B cell (primary cell): Measurements from ENCODE around the gene ARHGEF38.

Source experiments
- CTCF ChIP-seq: fragments of 200-600 bp; IDR thresholded peaks from one replicate; pipeline ENCODE4 v1.8.0; 2022; ENCODE audit warnings: antibody characterized with exemption, mild to moderate bottlenecking
- EZH2 ChIP-seq: IDR thresholded peaks from 2 replicates; pipeline ENCODE4 v1.6.1; 2012; ENCODE audit warnings: borderline replicate concordance, low read depth, mild to moderate bottlenecking, moderate library complexity, low read length; ENCODE audit not compliant: insufficient read depth, poor library complexity, severe bottlenecking

- TF ChIP-seq EZH2 (no peak), CTCF (no peak)
Observed at GRCh38 chr4:105543346-105543745, 9.1 kb upstream of the ARHGEF38 start.
